ENCODE measurements around the gene PHYKPL.

DNA sequence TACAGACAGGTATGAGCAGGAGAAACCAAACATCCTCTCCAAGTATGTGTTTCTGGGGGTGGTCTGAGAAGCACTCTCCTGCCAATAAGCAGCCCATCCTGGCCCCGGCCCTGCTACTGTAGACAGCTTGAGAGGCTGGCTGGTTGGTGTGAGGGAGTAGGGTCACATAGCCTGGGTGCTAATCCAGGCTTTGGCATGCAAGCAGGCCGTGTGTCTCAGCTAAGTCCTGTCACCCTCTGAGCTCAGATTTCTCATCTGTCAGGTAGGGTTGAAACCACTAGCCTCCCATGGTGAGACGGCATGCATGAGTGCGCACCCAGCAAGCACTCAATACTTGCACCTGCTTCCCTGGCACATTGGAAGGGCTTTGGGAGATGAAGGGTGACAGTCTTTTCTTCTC lies 49.8 kb upstream of the PHYKPL start:
- TF ChIP-seq, protein P1, sequence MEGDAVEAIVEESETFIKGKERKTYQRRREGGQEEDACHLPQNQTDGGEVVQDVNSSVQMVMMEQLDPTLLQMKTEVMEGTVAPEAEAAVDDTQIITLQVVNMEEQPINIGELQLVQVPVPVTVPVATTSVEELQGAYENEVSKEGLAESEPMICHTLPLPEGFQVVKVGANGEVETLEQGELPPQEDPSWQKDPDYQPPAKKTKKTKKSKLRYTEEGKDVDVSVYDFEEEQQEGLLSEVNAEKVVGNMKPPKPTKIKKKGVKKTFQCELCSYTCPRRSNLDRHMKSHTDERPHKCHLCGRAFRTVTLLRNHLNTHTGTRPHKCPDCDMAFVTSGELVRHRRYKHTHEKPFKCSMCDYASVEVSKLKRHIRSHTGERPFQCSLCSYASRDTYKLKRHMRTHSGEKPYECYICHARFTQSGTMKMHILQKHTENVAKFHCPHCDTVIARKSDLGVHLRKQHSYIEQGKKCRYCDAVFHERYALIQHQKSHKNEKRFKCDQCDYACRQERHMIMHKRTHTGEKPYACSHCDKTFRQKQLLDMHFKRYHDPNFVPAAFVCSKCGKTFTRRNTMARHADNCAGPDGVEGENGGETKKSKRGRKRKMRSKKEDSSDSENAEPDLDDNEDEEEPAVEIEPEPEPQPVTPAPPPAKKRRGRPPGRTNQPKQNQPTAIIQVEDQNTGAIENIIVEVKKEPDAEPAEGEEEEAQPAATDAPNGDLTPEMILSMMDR (conservative IDR thresholded peaks at IDR 0.05; ENCODE audit: low read depth, low read length): no peak
- no peak for TF ChIP-seq POLR2A (IDR thresholded peaks at IDR 0.05; ENCODE audit: low read depth, low read length)
- no peak for TF ChIP-seq BHLHE40 (IDR thresholded peaks at IDR 0.05; ENCODE audit: low read depth, low read length)
- no peak for TF ChIP-seq RFX5 (IDR thresholded peaks at IDR 0.05; ENCODE audit: low read depth, low read length)
- no peak for TF ChIP-seq MXI1 (IDR thresholded peaks at IDR 0.05; ENCODE audit: borderline replicate concordance, low read depth, low read length)

Data from IMR-90 (cell line).